Neural progenitor cell (in vitro differentiated cells): ENCODE data around the gene PCDH1.

Experiments used
- CTCF ChIP-seq: fragments of 200-600 bp; sonication (generic); IDR thresholded peaks from 2 replicates; pipeline ENCODE4 v1.5.1; 2017; ENCODE audit warnings: antibody characterized with exemption, mild to moderate bottlenecking
- EZH2phosphoT487 ChIP-seq: fragments of 200-600 bp; sonication (generic); IDR thresholded peaks from 2 replicates; pipeline ENCODE4 v1.6.1; 2017; ENCODE audit warnings: antibody characterized with exemption

DNA sequence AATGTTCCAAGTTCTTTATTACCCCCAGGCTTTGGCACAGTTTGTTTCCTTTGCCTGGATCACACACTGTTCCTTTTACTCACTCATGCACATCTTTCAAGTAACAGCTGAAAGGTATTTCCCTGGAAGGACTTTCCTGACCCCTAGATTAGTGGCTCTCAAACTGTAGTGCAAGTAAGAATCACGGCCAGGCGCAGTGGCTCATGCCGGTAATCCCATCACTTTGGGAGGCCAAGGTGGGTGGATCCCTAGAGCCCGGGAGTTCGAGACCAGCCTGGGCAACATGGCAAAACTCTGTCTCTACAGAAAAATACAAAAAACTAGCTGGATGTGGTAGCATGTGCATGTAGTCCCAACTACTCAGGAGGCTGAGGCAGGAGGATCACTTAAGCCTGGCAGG is 26.3 kb upstream of the PCDH1 start:
- TF ChIP-seq CTCF (no peak), EZH2phosphoT487 (no peak)
